Fibroblast of lung (primary cell): ENCODE results near the gene ZNRF3. TPM values are rescaled to one million over a fixed set of nuclear protein-coding genes. Genes with fewer than 3 reads are reported as not detected.

Experiments
- DNase-seq, 2 donors: peaks; one replicate each; pipeline versions ENCODE4 v3.0.0 to v3.0.0-alpha.2; 2010; ENCODE audit warnings: low read depth in 2 of 2
- H2AFZ ChIP-seq: 2 replicates; pipeline ENCODE4 v1.5.1; 2012; ENCODE audit warnings: low read length, control low read depth, inconsistent platforms
- H3K27ac ChIP-seq: 2 replicates; pipeline ENCODE4 v1.5.1; 2011; ENCODE audit warnings: low read length, control low read depth; ENCODE audit not compliant: insufficient read depth
- H3K27me3 ChIP-seq: 2 replicates; pipeline ENCODE4 v1.5.1; 2011; ENCODE audit warnings: mild to moderate bottlenecking, low read length; ENCODE audit not compliant: control insufficient read depth, insufficient read depth
- H3K36me3 ChIP-seq: 2 replicates; pipeline ENCODE4 v1.5.1; 2011; ENCODE audit warnings: low read length; ENCODE audit not compliant: control insufficient read depth, insufficient read depth
- H3K4me1 ChIP-seq: 2 replicates; pipeline ENCODE4 v1.5.1; 2011; ENCODE audit warnings: low read length; ENCODE audit not compliant: control insufficient read depth, insufficient read depth; ENCODE audit errors: extremely low read depth
- H3K4me2 ChIP-seq: 2 replicates; pipeline ENCODE4 v1.5.1; 2011; ENCODE audit warnings: low read length, control low read depth; ENCODE audit not compliant: insufficient read depth; ENCODE audit errors: extremely low read depth
- H3K4me3 ChIP-seq, 4 experiments: fragments of 200-600 bp in 1 of 4; sonication (generic) in 1 of 4; replicated peaks in 1 of 4; 2 replicates each; pipeline ENCODE4 v1.5.1; 2011 to 2016; ENCODE audit warnings: low read length in 4 of 4, low read depth in 3 of 4, mild to moderate bottlenecking in 3 of 4, control low read depth in 2 of 4, inconsistent platforms in 1 of 4, mixed read lengths in 1 of 4; ENCODE audit not compliant: insufficient read depth in 1 of 4; ENCODE audit errors: control extremely low read depth in 1 of 4
- H3K79me2 ChIP-seq: 2 replicates; pipeline ENCODE4 v1.5.1; 2012; ENCODE audit warnings: mild to moderate bottlenecking, low read length, inconsistent platforms; ENCODE audit not compliant: control insufficient read depth, insufficient read depth
- H3K9ac ChIP-seq: 2 replicates; pipeline ENCODE4 v1.5.1; 2011; ENCODE audit warnings: mild to moderate bottlenecking, low read length, control low read depth; ENCODE audit not compliant: insufficient read depth
- H3K9me3 ChIP-seq: 2 replicates; pipeline ENCODE4 v1.5.1; 2012; ENCODE audit warnings: low read depth, low read length; ENCODE audit not compliant: control insufficient read depth, insufficient read depth
- H4K20me1 ChIP-seq: 2 replicates; pipeline ENCODE4 v1.5.1; 2011; ENCODE audit warnings: low read length; ENCODE audit not compliant: control insufficient read depth, insufficient read depth; ENCODE audit errors: extremely low read depth
- CTCF ChIP-seq, 2 donors: IDR thresholded peaks in 1 of 2; conservative IDR thresholded peaks in 1 of 2; 1 replicate in 1 of 2; 2 replicates in 1 of 2; pipeline ENCODE4 v1.5.1; 2011 to 2012; ENCODE audit warnings: low read length in 2 of 2, control low read depth in 1 of 2, inconsistent platforms in 1 of 2, low read depth in 1 of 2, mild to moderate bottlenecking in 1 of 2
- EZH2 ChIP-seq: IDR thresholded peaks from 2 replicates; pipeline ENCODE4 v1.5.1; 2012; ENCODE audit warnings: low read length, control low read depth, mild to moderate bottlenecking; ENCODE audit errors: missing control alignments
- polyA plus RNA-seq, 2 donors: library from polyadenylated mRNA; depleted of rRNA in 1 of 2; stranded (reverse) in 1 of 2; unstranded in 1 of 2; fragments of >200 nt; gene quantifications; 2 replicates each; pipeline ENCODE4 v1.2.1, GENCODE V29; 2011 to 2012; ENCODE audit warnings: missing spikeins in 1 of 2
- total RNA-seq: library from RNA; depleted of rRNA; stranded (reverse); fragments of >200 nt; gene quantifications from 2 replicates; pipeline ENCODE4 v1.2.1, GENCODE V29; 2014

Gene ZNRF3
- total and polyA plus RNA-seq, 2 donors (not counting 1 experiment from before 2014, with no cell fraction given) = 1.1 to 2.6 TPM

- H3K79me2 ChIP-seq = no peaks in the 10 kb centered on the region
- H3K4me3 ChIP-seq = no peak overlapping the region
- no peak for TF ChIP-seq EZH2
- no peak for TF ChIP-seq CTCF (conservative IDR thresholded peaks at IDR 0.05 in 1 of 2, IDR thresholded peaks at IDR 0.05 in 1 of 2; ENCODE audit: low read depth in 1 of 2, low read length in 2 of 2)
- no peak overlapping the region for H3K9ac ChIP-seq
- H2AFZ ChIP-seq = no peak overlapping the region
- peak; percentile 48 to 78 for DNase-seq
- H4K20me1 ChIP-seq = no peaks in the 10 kb centered on the region
- H3K36me3 ChIP-seq = no peaks in the 10 kb centered on the region
- no peaks in the 10 kb centered on the region for H3K27me3 ChIP-seq
- H3K9me3 ChIP-seq = no peaks in the 10 kb centered on the region
- H3K4me2 ChIP-seq = peak overlapping the region; percentile 34
- peak overlapping the region; percentile 30 for H3K27ac ChIP-seq
- peaks cover 3% of the 10 kb centered on the region for H3K4me1 ChIP-seq
Measured at GRCh38 chr22:29093501-29094300, 210.3 kb downstream of the ZNRF3 start.

GRCh38 chr22:29095459-29095858, 212.1 kb downstream of the ZNRF3 start:
- H3K9me3 ChIP-seq = no peaks in the 10 kb centered on the region
- no peak overlapping the region for H2AFZ ChIP-seq
- H3K9ac ChIP-seq = no peak overlapping the region
- TF ChIP-seq CTCF (conservative IDR thresholded peaks at IDR 0.05 in 1 of 2, IDR thresholded peaks at IDR 0.05 in 1 of 2; ENCODE audit: low read depth in 1 of 2, low read length in 2 of 2) (no peak), EZH2 (no peak)
- no peaks in the 10 kb centered on the region for H4K20me1 ChIP-seq
- H3K27me3 ChIP-seq = no peaks in the 10 kb centered on the region
- DNase-seq = no peak
- H3K4me3 ChIP-seq = no peak overlapping the region
- no peak overlapping the region for H3K4me2 ChIP-seq
- H3K79me2 ChIP-seq = no peaks in the 10 kb centered on the region
- no peaks in the 10 kb centered on the region for H3K36me3 ChIP-seq
- H3K27ac ChIP-seq = no peak overlapping the region
- H3K4me1 ChIP-seq = peaks cover 3% of the 10 kb centered on the region

GRCh38 chr22:29096736-29097669, 213.6 kb downstream of the ZNRF3 start:
- Histone ChIP-seq H2AFZ (no peak overlapping the region), H3K27ac (no peak overlapping the region), H3K79me2 (no peaks in the 10 kb centered on the region), H3K27me3 (no peaks in the 10 kb centered on the region), H3K36me3 (no peaks in the 10 kb centered on the region), H4K20me1 (no peaks in the 10 kb centered on the region), H3K9ac (no peak overlapping the region), H3K4me1 (peaks cover 3% of the 10 kb centered on the region), H3K4me3 (no peak overlapping the region), H3K4me2 (no peak overlapping the region), H3K9me3 (no peaks in the 10 kb centered on the region)
- DNase-seq = peak in 1 of 2 donors; percentile 30
- TF ChIP-seq CTCF (conservative IDR thresholded peaks at IDR 0.05 in 1 of 2, IDR thresholded peaks at IDR 0.05 in 1 of 2; ENCODE audit: low read depth in 1 of 2, low read length in 2 of 2) (no peak), EZH2 (no peak)
